Mesenchymal stem cell (in vitro differentiated cells and primary cell): ENCODE results near the gene MEPCE. TPM values are rescaled to one million over a fixed set of nuclear protein-coding genes. Genes with fewer than 3 reads are reported as not detected.
A peak's percentile ranks its signal among the peaks of the same experiment; 100 is the strongest.
"Not testable (repeated sequence)": the region's sequence is repeated elsewhere in the genome, so short reads cannot be mapped to it uniquely, and the experiment has no call there.

Source experiments
- DNase-seq: peaks from one replicate; pipeline ENCODE4 v3.0.0-alpha.2; 2013
- H2AFZ ChIP-seq: one replicate; pipeline ENCODE4 v1.6.1; 2013; ENCODE audit warnings: low read depth, mild to moderate bottlenecking, control low read depth, inconsistent platforms, low read length, moderate library complexity
- H2AK5ac ChIP-seq: 2 replicates; pipeline ENCODE4 v1.6.1; 2013; ENCODE audit warnings: low read length, moderate library complexity, mild to moderate bottlenecking, inconsistent platforms; ENCODE audit not compliant: severe bottlenecking
- H2BK120ac ChIP-seq: one replicate; pipeline ENCODE4 v1.6.1; 2013; ENCODE audit warnings: low read depth, mild to moderate bottlenecking, inconsistent platforms, low read length, moderate library complexity
- H2BK12ac ChIP-seq, 2 experiments: one replicate each; pipeline ENCODE4 v1.6.1; 2013; ENCODE audit warnings: inconsistent platforms in 2 of 2, low read length in 2 of 2, mild to moderate bottlenecking in 2 of 2, moderate library complexity in 2 of 2, control low read depth in 1 of 2
- H2BK15ac ChIP-seq: one replicate; pipeline ENCODE4 v1.6.1; 2013; ENCODE audit warnings: mild to moderate bottlenecking, low read depth, inconsistent platforms; ENCODE audit not compliant: poor library complexity, severe bottlenecking
- H2BK5ac ChIP-seq: 2 replicates; pipeline ENCODE4 v1.6.1; 2013; ENCODE audit warnings: low read depth, mild to moderate bottlenecking, low read length, control low read depth, inconsistent platforms; ENCODE audit not compliant: poor library complexity, severe bottlenecking
- H3K14ac ChIP-seq, 2 experiments: one replicate each; pipeline ENCODE4 v1.6.1; 2013; ENCODE audit warnings: inconsistent platforms in 2 of 2, low read length in 2 of 2, control low read depth in 1 of 2, mild to moderate bottlenecking in 1 of 2, moderate library complexity in 1 of 2
- H3K18ac ChIP-seq, 2 experiments: one replicate each; pipeline ENCODE4 v1.6.1; 2013; ENCODE audit warnings: inconsistent platforms in 2 of 2, low read length in 2 of 2, control low read depth in 1 of 2, low read depth in 1 of 2, mild to moderate bottlenecking in 1 of 2
- H3K23ac ChIP-seq, 2 experiments: one replicate each; pipeline ENCODE4 v1.6.1; 2013; ENCODE audit warnings: inconsistent platforms in 2 of 2, low read length in 2 of 2, mild to moderate bottlenecking in 2 of 2, moderate library complexity in 2 of 2, control low read depth in 1 of 2
- H3K27ac ChIP-seq: 2 replicates; pipeline ENCODE4 v1.5.1; 2013; ENCODE audit warnings: mild to moderate bottlenecking, moderate library complexity, low read length, control low read depth, inconsistent platforms; ENCODE audit not compliant: poor library complexity, severe bottlenecking
- H3K27me3 ChIP-seq, 2 experiments: 2 replicates each; pipeline versions ENCODE4 v1.6.1 to v1.7.0; 2013; ENCODE audit warnings: low read length in 2 of 2, mild to moderate bottlenecking in 2 of 2, moderate library complexity in 2 of 2, control low read depth in 1 of 2, inconsistent platforms in 1 of 2; ENCODE audit not compliant: control insufficient read depth in 1 of 2, insufficient read depth in 1 of 2
- H3K36me3 ChIP-seq, 2 experiments: 2 replicates each; pipeline versions ENCODE4 v1.6.1 to v1.7.0; 2013; ENCODE audit warnings: low read length in 2 of 2, control low read depth in 1 of 2, inconsistent platforms in 1 of 2, low read depth in 1 of 2, mild to moderate bottlenecking in 1 of 2; ENCODE audit not compliant: insufficient read depth in 2 of 2, control insufficient read depth in 1 of 2
- H3K4ac ChIP-seq, 2 experiments: one replicate each; pipeline ENCODE4 v1.6.1; 2013; ENCODE audit warnings: inconsistent platforms in 2 of 2, low read length in 2 of 2, mild to moderate bottlenecking in 2 of 2, moderate library complexity in 2 of 2, control low read depth in 1 of 2, low read depth in 1 of 2
- H3K4me1 ChIP-seq: 2 replicates; pipeline ENCODE4 v1.6.1; 2013; ENCODE audit warnings: low read depth, low read length, control low read depth; ENCODE audit not compliant: control insufficient read depth, insufficient read depth
- H3K4me2 ChIP-seq: 2 replicates; pipeline ENCODE4 v1.6.1; 2013; ENCODE audit warnings: low read length, mild to moderate bottlenecking, inconsistent platforms; ENCODE audit not compliant: poor library complexity, severe bottlenecking
- H3K4me3 ChIP-seq, 2 experiments: 2 replicates each; pipeline versions ENCODE4 v1.5.1 to v1.7.0; 2013; ENCODE audit warnings: low read length in 2 of 2, mild to moderate bottlenecking in 2 of 2, control low read depth in 1 of 2, low read depth in 1 of 2; ENCODE audit not compliant: insufficient read depth in 1 of 2
- H3K79me1 ChIP-seq: replicated peaks from 2 replicates; pipeline ENCODE4 v1.6.1; 2013; ENCODE audit warnings: mild to moderate bottlenecking, control low read depth, low read length, inconsistent platforms; ENCODE audit not compliant: poor library complexity, severe bottlenecking
- H3K9ac ChIP-seq: 2 replicates; pipeline ENCODE4 v1.7.0; 2013; ENCODE audit warnings: mild to moderate bottlenecking, low read length, moderate library complexity
- H3K9me3 ChIP-seq: 2 replicates; pipeline ENCODE4 v1.7.0; 2013; ENCODE audit warnings: mild to moderate bottlenecking, low read length; ENCODE audit not compliant: control insufficient read depth
- H4K8ac ChIP-seq: one replicate; pipeline ENCODE4 v1.6.1; 2013; ENCODE audit warnings: inconsistent platforms, mild to moderate bottlenecking, low read length, moderate library complexity
- H4K91ac ChIP-seq: one replicate; pipeline ENCODE4 v1.6.1; 2013; ENCODE audit warnings: mild to moderate bottlenecking, low read length, inconsistent platforms
- WGBS: methylation state at CpG from one replicate; pipeline ENCODE4 v1.1.7; 2013; ENCODE audit warnings: mixed read lengths; 5-methylcytosine and 5-hydroxymethylcytosine counted together
- polyA plus RNA-seq, 2 experiments: library from polyadenylated mRNA; stranded (reverse); fragments of 200-250 nt; gene quantifications; one replicate each; pipeline ENCODE4 v1.2.3, GENCODE V29; 2013

MEPCE gene
- polyA plus RNA-seq (2013, experiment 1 of 2), result 17.9 TPM
- 17.3 TPM for polyA plus RNA-seq (2013, experiment 2 of 2)

- peak within 1 kb of the TSS; percentile 85 to 90 for H3K4me3 ChIP-seq
- H4K91ac ChIP-seq, result peak within 1 kb of the TSS; percentile 100
- H2BK120ac ChIP-seq, result peak within 1 kb of the TSS; percentile 98
- peaks cover 6% of the 10 kb centered on the region for H3K79me1 ChIP-seq
- peak within 1 kb of the TSS; percentile 86 for H2AK5ac ChIP-seq
- H2BK12ac ChIP-seq, result peak within 1 kb of the TSS; percentile 57 to 59
- peak within 1 kb of the TSS; percentile 99 for H3K9ac ChIP-seq
- peak within 1 kb of the TSS in 1 of 2 experiments; percentile 17 for H3K23ac ChIP-seq
- peak within 1 kb of the TSS; percentile 89 to 97 for H3K14ac ChIP-seq
- H4K8ac ChIP-seq, result peak within 1 kb of the TSS; percentile 99
- under 1% methylated on average over 69 of the region's 95 CpGs for WGBS
- peak; percentile 98 for DNase-seq
- peak within 1 kb of the TSS; percentile 36 for H2AFZ ChIP-seq
- H3K27ac ChIP-seq, result peak within 1 kb of the TSS; percentile 100
- H3K4me2 ChIP-seq, result peak within 1 kb of the TSS; percentile 66
- no peaks in the 10 kb centered on the region for H3K9me3 ChIP-seq
- H3K18ac ChIP-seq, result peak within 1 kb of the TSS; percentile 97 to 99
- H2BK15ac ChIP-seq, result peak within 1 kb of the TSS; percentile 100
- peak within 1 kb of the TSS; percentile 81 to 97 for H3K4ac ChIP-seq
- no peaks in the 10 kb centered on the region for H3K27me3 ChIP-seq
- peak within 1 kb of the TSS; percentile 99 for H2BK5ac ChIP-seq
- peaks cover 35 to 42% of the 10 kb centered on the region in 2 experiments for H3K36me3 ChIP-seq
- peaks cover 24% of the 10 kb centered on the region for H3K4me1 ChIP-seq
These were observed at the start of gene MEPCE for GRCh38 chr7:100429637-100430492. MEPCE (plus strand) TSS chr7:100429831; CDS start chr7:100430019, 188 bp downstream.

GRCh38 chr7:100380196-100380595, 49.4 kb upstream of the MEPCE start:
- no peak overlapping the region for H3K18ac ChIP-seq
- DNase-seq, result no peak
- H3K4me3 ChIP-seq, result no peak overlapping the region
- H2BK15ac ChIP-seq, result no peak overlapping the region
- 89% methylated on average over 3 of the region's 4 CpGs for WGBS
- H2BK120ac ChIP-seq, result no peak overlapping the region
- no peak overlapping the region for H3K4ac ChIP-seq
- no peaks in the 10 kb centered on the region for H3K36me3 ChIP-seq
- H3K14ac ChIP-seq, result no peak overlapping the region
- no peak overlapping the region for H4K91ac ChIP-seq
- H2AFZ ChIP-seq, result no peak overlapping the region
- no peak overlapping the region for H3K9ac ChIP-seq
- no peaks in the 10 kb centered on the region for H3K79me1 ChIP-seq
- peaks cover 4% of the 10 kb centered on the region for H3K4me1 ChIP-seq
- H3K23ac ChIP-seq, result no peak overlapping the region
- no peaks in the 10 kb centered on the region for H3K9me3 ChIP-seq
- no peak overlapping the region for H2BK12ac ChIP-seq
- no peak overlapping the region for H2BK5ac ChIP-seq
- H3K27ac ChIP-seq, result no peak overlapping the region
- H3K27me3 ChIP-seq, result peaks cover 0 to 5% of the 10 kb centered on the region in 2 experiments
- H4K8ac ChIP-seq, result no peak overlapping the region
- H2AK5ac ChIP-seq, result no peak overlapping the region
- H3K4me2 ChIP-seq, result no peak overlapping the region

- 95% methylated on average over 42 of the region's 49 CpGs for WGBS
- not testable (repeated sequence) for H3K79me1 ChIP-seq, H3K27ac ChIP-seq, DNase-seq, H2AFZ ChIP-seq, H3K23ac ChIP-seq, H3K4me1 ChIP-seq, H3K9me3 ChIP-seq, H2AK5ac ChIP-seq, H3K9ac ChIP-seq, H3K14ac ChIP-seq, H2BK5ac ChIP-seq, H2BK120ac ChIP-seq, H3K36me3 ChIP-seq, H3K18ac ChIP-seq, H2BK12ac ChIP-seq, H4K91ac ChIP-seq, H3K4me2 ChIP-seq, H2BK15ac ChIP-seq, H3K27me3 ChIP-seq, H3K4ac ChIP-seq, H4K8ac ChIP-seq, H3K4me3 ChIP-seq
These were observed 47.9 kb upstream of the MEPCE start for GRCh38 chr7:100381531-100382233.

GRCh38 chr7:100382234-100382853, 47.3 kb upstream of the MEPCE start:
- not testable (repeated sequence) for H3K23ac ChIP-seq, H2BK15ac ChIP-seq, H3K9me3 ChIP-seq, H2AK5ac ChIP-seq, H3K27me3 ChIP-seq, H3K4ac ChIP-seq, H2AFZ ChIP-seq, H2BK12ac ChIP-seq, H3K4me3 ChIP-seq, H3K9ac ChIP-seq, H3K79me1 ChIP-seq, H3K14ac ChIP-seq, H4K91ac ChIP-seq, H2BK5ac ChIP-seq, H3K18ac ChIP-seq, H4K8ac ChIP-seq, H3K27ac ChIP-seq, H3K4me2 ChIP-seq, DNase-seq, H2BK120ac ChIP-seq, H3K4me1 ChIP-seq, H3K36me3 ChIP-seq
- WGBS, result 90% methylated on average over 7 of the region's 8 CpGs
